ENCODE results near the gene MKNK2. TPM values are rescaled to one million over a fixed set of nuclear protein-coding genes. Genes with fewer than 3 reads are reported as not detected.
"Not testable (repeated sequence)": the region's sequence is repeated elsewhere in the genome, so short reads cannot be mapped to it uniquely, and the experiment has no call there.

Gene MKNK2
- total RNA-seq, 1 experiment from 2014 or later: 34.5 TPM

GRCh38 chr19:2086695-2087620 is 35.9 kb upstream of the MKNK2 start:
- H3K9me3 ChIP-seq (replicated peaks); DNase-seq; H3K4me3 ChIP-seq; H3K36me3 ChIP-seq; H3K4me1 ChIP-seq; H3K27ac ChIP-seq; H3K27me3 ChIP-seq: not testable (repeated sequence)

DNA sequence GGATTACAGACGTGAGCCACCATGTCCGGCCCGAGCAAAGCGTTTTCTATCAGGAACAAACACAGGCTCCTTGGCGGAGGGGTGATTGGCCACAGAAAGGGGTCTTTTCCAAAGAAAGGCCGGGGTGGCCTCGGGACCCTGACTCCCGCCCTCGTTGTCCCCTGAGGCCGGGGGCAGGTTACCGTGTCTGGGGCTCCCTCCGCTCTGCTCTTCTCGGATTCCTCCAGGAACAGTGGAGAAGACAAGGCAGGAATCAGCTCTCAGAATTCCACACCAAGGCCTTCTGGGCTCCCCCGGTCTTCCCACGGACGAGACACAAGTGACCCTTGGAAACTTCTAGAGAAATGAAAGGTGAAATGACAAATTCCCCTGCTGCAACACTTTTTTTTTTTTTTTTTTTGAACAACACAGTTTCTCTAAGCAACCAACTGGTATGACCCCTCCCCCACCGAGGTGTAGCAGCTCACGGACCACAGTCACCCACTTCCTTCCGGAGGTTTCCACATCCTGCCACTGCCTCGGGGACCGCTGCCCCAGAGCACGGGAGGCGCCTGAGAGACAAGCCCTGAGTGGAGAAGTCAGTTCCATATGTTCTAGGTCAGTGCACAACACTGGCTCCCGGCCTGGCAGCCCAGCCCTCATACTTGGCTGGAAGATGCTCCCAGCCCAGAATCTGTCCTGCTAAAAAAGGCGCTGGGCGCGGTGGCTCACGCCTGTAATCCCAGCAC is 34.1 kb upstream of the MKNK2 start:
- no peaks in the 10 kb centered on the region for H3K9me3 ChIP-seq (replicated peaks)
- no peaks in the 10 kb centered on the region for H3K27me3 ChIP-seq
- H3K36me3 ChIP-seq: no peaks in the 10 kb centered on the region
- no peak overlapping the region for H3K4me3 ChIP-seq
- DNase-seq: no peak
- no peak overlapping the region for H3K27ac ChIP-seq
- H3K4me1 ChIP-seq: peaks cover 5% of the 10 kb centered on the region

DNA sequence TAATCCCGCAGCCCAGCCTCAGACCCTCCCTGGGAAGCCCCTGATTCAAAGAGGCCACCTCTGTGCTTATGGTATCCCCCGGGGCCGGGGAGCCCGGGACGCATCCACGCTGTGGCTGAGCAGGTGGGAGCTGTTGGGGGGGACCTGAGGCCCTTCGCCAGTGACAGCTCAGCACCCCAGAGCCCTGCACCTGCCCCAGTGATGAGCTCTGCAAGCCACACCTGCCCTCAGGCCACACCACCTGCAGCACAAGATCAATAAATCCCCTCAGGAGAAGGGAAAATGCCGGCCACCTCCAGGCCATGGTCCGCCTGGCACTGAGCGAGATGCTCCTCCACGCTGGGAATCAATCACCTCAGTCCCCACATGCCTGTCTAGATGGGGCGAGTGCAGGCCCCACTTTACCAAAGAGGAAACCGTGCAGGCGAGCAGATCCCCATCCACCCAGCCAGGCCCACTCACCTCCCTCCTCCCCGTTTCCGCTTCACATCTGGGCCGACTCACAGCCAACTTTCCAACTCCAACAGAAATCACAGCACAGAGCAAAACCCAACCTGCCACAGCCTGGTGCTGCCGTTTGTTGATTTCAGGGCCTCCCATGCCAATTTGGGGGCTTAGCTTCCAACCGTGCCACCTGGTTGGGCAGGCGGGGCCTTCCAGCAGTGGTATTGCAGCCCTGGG is 32.3 kb upstream of the MKNK2 start:
- no peak for DNase-seq
- Histone ChIP-seq H3K27me3 (no peaks in the 10 kb centered on the region), H3K36me3 (no peaks in the 10 kb centered on the region), H3K4me1 (no peaks in the 10 kb centered on the region), H3K9me3 (replicated peaks) (no peaks in the 10 kb centered on the region), H3K4me3 (no peak overlapping the region), H3K27ac (no peak overlapping the region)

GRCh38 chr19:2081873-2082810 is 31.1 kb upstream of the MKNK2 start:
- Histone ChIP-seq H3K4me3 (no peak overlapping the region), H3K27me3 (no peaks in the 10 kb centered on the region), H3K4me1 (no peaks in the 10 kb centered on the region), H3K36me3 (no peaks in the 10 kb centered on the region), H3K9me3 (replicated peaks) (no peaks in the 10 kb centered on the region), H3K27ac (no peak overlapping the region)
- DNase-seq: no peak

DNA sequence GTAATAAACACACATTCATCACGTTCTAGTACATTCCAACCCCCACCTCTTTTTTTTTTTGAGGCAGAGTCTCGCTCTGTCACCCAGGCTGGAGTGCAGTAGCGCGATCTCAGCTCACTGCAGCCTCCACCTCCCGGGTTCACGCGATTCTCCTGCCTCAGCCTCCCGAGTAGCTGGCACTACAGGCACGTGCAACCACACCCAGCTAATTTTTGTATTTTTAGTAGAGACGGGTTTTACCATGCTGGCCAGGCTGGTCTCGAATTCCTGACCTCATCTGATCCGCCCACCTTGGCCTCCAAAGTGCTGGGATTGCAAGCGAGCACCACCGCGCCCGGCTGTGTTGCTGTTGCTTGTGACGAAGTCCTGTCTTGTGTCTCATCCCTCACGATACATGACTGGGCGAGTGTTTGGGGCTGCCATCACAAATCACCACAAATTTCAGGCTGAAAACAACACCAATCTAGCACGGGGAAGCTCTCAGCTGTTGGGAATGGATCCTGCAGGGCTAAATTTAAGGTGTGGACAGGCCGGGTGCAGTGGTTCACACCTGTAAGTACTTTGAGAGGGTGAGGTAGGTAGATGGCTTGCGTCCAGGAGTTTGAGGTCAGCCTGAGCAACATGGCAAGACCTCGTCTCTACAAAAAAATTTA is 29.4 kb upstream of the MKNK2 start:
- H3K36me3 ChIP-seq: no peaks in the 10 kb centered on the region
- H3K27ac ChIP-seq: no peak overlapping the region
- H3K4me1 ChIP-seq: no peaks in the 10 kb centered on the region
- H3K4me3 ChIP-seq: no peak overlapping the region
- no peaks in the 10 kb centered on the region for H3K9me3 ChIP-seq (replicated peaks)
- no peak for DNase-seq
- H3K27me3 ChIP-seq: no peaks in the 10 kb centered on the region

GRCh38 chr19:2079865-2080301 is 28.8 kb upstream of the MKNK2 start:
- no peak overlapping the region for H3K4me3 ChIP-seq
- no peak overlapping the region for H3K27ac ChIP-seq
- H3K36me3 ChIP-seq: no peaks in the 10 kb centered on the region
- DNase-seq: no peak
- no peaks in the 10 kb centered on the region for H3K27me3 ChIP-seq
- no peaks in the 10 kb centered on the region for H3K4me1 ChIP-seq
- H3K9me3 ChIP-seq (replicated peaks): no peaks in the 10 kb centered on the region

DNA sequence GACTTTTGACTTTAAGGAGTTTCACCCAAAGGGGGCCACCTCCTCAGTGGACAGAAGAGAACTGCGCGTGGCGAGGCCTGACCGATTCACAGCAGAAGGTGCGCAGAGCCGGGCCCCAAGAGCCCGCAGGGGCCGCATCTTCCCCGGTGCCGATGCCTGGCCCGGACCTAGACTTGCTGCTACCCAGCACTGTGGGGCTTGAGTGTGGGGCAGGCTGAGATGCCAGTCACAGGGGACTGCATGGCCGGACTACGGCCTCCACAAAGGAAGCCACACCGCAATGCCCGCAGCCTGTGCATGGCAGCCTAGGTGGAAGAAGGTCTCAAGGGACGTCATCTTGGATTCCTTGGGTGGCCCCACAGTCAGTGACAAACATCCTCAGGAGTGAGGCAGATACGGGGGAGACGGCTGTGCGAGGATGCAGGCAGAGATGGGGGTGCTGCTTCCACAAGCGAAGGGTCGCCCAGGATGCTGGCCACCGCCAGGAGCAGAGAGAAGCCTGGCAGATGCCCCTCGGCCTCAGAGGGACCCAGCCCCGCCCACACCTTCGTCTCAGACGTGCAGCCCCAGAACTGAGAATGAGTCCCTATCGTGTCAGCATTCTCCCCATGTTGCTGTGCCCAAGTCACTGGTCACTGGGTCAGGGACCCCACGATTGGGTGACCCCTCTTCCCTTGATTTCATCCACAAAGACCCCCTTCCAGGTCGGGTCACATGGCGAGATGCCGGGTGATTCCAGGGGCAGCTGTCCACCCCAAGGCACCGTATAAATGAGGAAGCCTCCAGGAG is 28.2 kb upstream of the MKNK2 start:
- no peaks in the 10 kb centered on the region for H3K36me3 ChIP-seq
- no peak overlapping the region for H3K4me3 ChIP-seq
- H3K27me3 ChIP-seq: no peaks in the 10 kb centered on the region
- no peaks in the 10 kb centered on the region for H3K9me3 ChIP-seq (replicated peaks)
- no peak for DNase-seq
- no peak overlapping the region for H3K27ac ChIP-seq
- H3K4me1 ChIP-seq: no peaks in the 10 kb centered on the region

DNA sequence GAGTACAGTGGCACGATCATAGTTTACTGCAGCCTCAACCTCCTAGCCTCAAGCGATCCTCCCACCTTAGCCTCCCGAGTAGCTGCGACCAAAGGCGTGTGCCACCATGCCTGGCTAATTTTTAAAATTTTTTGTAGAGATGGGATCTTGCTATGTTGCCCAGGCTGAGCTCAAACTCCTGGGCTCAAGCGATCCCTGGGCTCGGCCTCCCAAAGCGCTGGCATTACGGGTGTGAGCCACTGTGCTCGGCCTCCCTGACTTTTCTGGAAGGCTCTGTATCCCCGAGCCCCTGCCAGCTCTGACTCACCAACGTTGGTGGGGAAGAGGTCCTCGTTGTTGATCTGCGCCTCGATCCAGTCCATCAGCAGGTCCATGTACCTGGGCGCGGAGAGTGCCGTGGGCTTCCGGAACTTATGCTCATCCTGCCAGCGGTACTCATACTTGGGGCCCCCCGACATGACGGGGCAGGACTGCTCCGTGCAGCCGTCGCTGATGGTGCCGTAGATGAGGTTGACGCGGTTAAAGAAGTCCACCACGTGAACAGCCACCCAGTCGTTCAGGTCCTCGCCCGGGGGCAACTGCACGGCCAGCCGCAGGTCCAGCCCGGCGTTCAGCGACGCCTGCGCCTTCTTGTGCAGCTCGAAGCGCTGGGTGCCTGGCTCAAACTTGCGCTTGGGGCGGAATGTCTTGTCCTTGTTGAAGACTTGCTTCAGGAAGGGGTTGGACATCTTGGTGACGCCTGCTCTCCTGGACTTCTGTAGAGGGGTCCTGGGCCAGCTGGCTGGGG is 27.0 kb upstream of the MKNK2 start:
- Histone ChIP-seq H3K4me1 (no peaks in the 10 kb centered on the region), H3K9me3 (replicated peaks) (no peaks in the 10 kb centered on the region), H3K27me3 (no peaks in the 10 kb centered on the region), H3K4me3 (no peak overlapping the region), H3K27ac (no peak overlapping the region), H3K36me3 (no peaks in the 10 kb centered on the region)
- no peak for DNase-seq

DNA sequence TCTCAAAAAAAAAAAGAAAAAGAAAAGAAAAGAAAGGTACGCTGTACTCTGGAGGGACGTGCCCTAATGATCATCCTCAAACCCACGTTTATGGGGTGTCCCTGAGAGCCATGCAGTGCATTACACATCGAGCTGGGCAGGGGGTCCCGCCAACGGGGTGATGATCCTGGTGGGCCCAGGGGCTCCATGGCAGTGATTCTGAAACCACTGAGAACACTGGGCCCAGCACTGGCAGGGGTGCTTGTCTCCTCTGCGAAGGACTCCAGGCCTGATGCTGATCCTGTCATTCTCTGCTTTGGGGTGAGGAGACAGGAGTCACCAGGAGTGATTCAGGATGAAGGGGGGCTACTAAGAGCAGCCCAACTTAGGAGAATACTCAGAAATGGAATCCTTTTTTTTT is 26.4 kb upstream of the MKNK2 start:
- no peaks in the 10 kb centered on the region for H3K36me3 ChIP-seq
- no peak for DNase-seq
- H3K27me3 ChIP-seq: no peaks in the 10 kb centered on the region
- no peak overlapping the region for H3K4me3 ChIP-seq
- H3K27ac ChIP-seq: no peak overlapping the region
- no peaks in the 10 kb centered on the region for H3K4me1 ChIP-seq
- H3K9me3 ChIP-seq (replicated peaks): no peaks in the 10 kb centered on the region

DNA sequence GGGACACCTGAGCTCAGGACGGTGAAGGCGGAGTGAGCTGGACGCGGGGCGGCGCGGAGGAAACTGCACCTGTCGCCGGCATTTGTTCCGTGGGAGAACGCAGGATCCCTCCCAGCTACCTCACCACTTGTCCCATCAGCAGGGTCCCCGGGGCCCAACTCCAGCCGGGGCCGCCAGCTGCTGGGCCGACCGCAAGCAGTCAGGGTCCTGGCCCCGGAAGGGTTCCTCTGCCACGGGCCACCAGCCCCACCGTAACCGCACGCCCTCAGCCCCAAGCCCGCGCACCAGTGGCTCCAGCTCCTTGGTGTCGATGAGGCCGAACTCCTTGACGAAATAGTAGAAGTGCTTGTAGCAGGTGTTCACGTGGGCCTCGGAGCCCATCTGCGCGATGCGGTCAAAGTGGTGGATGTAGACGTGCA is 25.5 kb upstream of the MKNK2 start:
- H3K4me1 ChIP-seq: no peaks in the 10 kb centered on the region

DNA sequence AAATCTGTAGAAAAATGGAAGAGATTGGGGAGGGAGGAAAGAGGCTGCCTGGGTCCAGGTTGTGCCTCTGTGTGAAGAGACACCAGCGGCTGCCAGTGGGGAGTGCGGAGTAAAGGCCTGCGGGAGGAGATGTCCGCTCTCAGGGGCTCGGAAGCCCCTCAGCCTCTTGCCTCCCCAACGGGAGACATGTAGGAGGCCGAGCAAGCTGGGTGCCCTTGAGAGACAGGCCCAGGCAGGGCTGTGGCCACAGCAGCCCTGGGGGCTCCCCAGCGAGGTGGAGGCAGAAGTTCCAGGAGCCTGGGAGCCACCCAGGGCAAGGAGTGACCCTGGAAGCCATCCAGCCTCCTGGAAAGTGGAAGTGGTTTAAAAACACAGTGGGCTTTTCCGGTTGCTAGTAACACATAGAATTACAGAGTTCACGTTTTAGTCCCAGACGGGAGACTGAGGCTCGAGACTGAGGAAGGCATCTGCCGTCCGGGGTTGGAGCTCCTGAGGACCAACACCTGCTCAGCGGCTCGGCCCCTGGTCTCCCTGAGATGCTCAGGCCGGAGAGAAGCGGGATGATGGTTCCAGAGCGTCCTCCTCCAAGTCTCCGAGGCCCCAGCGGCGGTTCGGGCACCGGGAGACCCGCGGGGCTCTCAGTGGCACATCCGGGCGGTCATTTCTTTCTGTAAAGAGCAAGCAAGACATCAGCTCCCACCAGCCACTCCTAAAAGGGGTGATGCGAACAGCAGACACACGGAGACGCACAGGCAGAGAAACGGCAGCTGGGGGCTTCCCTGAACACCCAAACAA is 21.9 kb upstream of the MKNK2 start:
- Histone ChIP-seq H3K4me1 (no peaks in the 10 kb centered on the region), H3K9me3 (replicated peaks) (no peaks in the 10 kb centered on the region), H3K36me3 (no peaks in the 10 kb centered on the region), H3K27me3 (no peaks in the 10 kb centered on the region), H3K4me3 (no peak overlapping the region), H3K27ac (no peak overlapping the region)
- no peak for DNase-seq

More for the DNA sequence above, 25.5 kb upstream of the MKNK2 start:
- no peak for DNase-seq
- no peaks in the 10 kb centered on the region for H3K36me3 ChIP-seq
- H3K9me3 ChIP-seq (replicated peaks): no peaks in the 10 kb centered on the region
- H3K27me3 ChIP-seq: no peaks in the 10 kb centered on the region
- H3K4me3 ChIP-seq: no peak overlapping the region
- H3K27ac ChIP-seq: no peak overlapping the region
